Measurements from ENCODE around the gene DNAH14.

DNAH14 gene

DNA sequence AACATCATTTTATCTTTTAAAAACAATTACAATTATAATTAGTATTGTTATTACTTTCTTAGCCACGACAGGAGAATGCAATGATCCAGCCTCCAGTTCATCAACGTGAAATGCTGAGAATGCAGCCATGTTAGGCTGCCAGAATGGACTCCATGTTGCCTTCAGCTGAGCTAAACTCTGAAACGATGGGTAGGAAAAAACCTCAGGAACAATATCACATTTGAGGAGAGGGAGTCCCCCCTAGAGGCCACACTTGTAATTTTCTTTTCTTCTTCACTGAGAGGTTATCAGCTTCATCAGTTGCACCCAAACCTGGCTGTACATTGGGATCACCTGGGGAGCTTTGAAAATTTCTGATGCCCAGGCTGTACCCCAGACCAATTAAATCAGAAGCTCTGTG lies 34.6 kb upstream of the DNAH14 start:
- TF ChIP-seq, protein P1, sequence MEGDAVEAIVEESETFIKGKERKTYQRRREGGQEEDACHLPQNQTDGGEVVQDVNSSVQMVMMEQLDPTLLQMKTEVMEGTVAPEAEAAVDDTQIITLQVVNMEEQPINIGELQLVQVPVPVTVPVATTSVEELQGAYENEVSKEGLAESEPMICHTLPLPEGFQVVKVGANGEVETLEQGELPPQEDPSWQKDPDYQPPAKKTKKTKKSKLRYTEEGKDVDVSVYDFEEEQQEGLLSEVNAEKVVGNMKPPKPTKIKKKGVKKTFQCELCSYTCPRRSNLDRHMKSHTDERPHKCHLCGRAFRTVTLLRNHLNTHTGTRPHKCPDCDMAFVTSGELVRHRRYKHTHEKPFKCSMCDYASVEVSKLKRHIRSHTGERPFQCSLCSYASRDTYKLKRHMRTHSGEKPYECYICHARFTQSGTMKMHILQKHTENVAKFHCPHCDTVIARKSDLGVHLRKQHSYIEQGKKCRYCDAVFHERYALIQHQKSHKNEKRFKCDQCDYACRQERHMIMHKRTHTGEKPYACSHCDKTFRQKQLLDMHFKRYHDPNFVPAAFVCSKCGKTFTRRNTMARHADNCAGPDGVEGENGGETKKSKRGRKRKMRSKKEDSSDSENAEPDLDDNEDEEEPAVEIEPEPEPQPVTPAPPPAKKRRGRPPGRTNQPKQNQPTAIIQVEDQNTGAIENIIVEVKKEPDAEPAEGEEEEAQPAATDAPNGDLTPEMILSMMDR (IDR thresholded peaks at IDR 0.05; ENCODE audit: extremely low read depth, insufficient read depth, missing control alignments), result peak; percentile 19
- in situ Hi-C loops (cut with MboI; ENCODE audit: low pct_unique_long_range_greater_than_20kb, low sequenced_read_pairs, unreplicated experiment), result no loop called here
- no peak for DNase-seq (ENCODE audit: low spot score)

DNA sequence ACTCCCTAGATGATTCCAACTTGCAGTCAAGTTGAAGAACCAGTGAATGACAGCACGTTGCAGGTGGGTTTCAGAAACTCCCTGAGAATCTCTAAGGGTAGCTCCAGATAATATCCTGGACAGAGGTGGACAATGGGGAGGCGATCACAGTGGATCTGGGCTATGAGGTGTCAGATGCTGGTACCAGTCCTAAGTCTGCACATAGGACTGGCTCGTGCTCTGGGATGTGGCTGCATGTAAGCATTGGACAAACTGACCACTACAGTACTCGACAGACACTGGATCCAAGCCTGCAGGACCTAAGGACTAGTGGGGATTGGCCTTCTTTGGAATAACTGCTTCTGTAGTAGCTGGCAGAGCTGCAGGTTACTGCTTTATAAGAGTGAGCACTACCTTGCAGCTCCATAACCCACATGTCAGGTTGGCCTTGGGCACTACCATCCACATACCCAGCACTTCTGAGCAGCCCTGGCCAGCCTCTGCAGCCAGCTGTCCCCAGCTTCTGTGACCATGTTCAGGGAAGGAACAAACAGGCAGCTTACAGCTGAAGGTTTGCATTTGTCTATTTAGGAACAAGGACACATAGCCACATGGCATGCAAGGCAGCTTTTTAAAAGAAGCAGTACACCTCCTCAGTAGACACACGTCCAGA lies 33.2 kb upstream of the DNAH14 start:
- DNase-seq (ENCODE audit: low spot score), result no peak
- TF ChIP-seq, protein P1 (IDR thresholded peaks at IDR 0.05; ENCODE audit: extremely low read depth, insufficient read depth, missing control alignments), result no peak
- in situ Hi-C loops (cut with MboI; ENCODE audit: low pct_unique_long_range_greater_than_20kb, low sequenced_read_pairs, unreplicated experiment), result no loop called here

DNA sequence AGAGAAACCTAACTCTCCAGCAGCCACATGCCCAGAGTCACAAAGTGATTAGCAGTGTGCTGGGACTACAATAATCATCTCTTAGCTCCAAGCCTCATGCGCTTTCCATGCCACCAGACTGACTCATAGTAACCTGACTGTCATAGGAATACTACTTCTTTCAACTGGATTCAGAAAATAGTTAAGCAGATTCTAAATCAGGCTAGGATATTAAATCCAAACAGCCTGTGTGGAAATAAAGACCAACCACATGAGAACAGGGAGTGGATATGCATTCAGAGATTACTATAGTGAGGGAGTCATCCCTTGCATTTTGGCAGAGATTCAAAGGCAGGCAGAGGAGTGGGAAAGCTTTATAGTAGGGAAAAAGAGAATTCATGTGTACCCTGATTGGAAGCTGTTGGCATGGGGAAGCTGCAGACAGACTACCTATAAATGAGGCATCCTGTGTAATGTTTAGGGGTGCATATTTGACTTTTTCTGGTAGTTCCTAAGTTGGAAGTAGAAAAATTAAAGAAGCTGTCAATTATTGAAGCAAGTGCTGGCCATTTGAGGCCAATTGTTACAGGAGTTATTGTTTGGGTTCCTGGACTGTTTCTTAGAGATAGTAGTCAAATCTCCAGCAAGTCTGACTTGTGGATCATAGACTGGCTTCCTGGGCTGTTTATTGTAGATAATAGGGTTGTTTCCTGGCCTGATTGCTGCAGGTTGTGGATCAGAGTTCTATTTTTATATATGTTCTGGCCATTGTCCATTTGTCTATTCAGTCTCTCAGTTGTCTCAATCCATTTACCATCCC lies 31.7 kb upstream of the DNAH14 start:
- in situ Hi-C loops (cut with MboI; ENCODE audit: low pct_unique_long_range_greater_than_20kb, low sequenced_read_pairs, unreplicated experiment), result no loop called here
- no peak for DNase-seq (ENCODE audit: low spot score)
- TF ChIP-seq, protein P1 (IDR thresholded peaks at IDR 0.05; ENCODE audit: extremely low read depth, insufficient read depth, missing control alignments), result no peak

DNA sequence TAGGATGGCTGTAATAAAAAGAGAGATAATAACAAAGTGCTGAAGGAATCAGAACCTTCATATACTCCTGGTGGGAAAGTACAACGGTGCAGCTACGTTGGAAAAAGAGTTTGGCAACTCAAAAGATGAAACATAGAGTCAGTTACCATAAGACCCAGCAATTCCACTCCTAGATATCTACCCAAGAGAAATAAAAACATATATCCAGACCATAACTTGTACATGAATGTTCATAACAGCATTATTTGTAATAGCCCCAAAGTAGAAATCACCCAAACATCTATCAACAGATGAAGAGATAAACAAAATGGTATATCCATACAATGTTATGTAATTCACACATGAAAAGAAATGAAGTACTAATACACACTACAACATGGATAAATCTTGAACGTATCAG lies 30.5 kb upstream of the DNAH14 start:
- DNase-seq (ENCODE audit: low spot score), result no peak
- in situ Hi-C loops (cut with MboI; ENCODE audit: low pct_unique_long_range_greater_than_20kb, low sequenced_read_pairs, unreplicated experiment), result no loop called here
- TF ChIP-seq, protein P1 (IDR thresholded peaks at IDR 0.05; ENCODE audit: extremely low read depth, insufficient read depth, missing control alignments), result no peak

DNA sequence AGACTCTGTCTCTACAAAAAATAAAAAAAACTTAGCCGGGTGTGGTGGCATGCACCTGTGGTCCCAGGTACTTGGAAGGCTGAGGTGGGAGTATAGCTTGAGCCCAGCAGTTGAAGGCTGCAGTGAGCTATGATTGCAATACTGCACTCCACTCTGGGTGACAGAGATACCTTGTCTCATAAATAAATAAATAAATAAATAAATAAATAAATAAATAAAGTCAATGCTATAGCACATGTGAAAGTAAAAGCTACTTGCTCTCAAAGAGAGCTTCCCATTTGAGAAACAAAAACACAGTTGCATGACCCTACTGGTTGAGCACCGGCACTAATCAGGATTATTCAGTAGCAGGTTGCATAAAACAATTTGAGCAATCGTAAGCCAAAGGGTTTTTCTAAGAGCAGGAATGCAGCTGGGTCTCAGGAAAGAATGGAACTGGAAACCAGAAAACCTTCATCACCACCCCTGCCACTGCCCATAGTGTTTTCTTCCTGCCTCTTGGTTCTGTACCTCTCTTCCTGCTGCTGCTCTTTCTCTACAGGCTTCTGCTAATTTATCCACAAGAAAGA lies 29.3 kb upstream of the DNAH14 start:
- in situ Hi-C loops (cut with MboI; ENCODE audit: low pct_unique_long_range_greater_than_20kb, low sequenced_read_pairs, unreplicated experiment), result no loop called here
- no peak for DNase-seq (ENCODE audit: low spot score)
- TF ChIP-seq, protein P1 (IDR thresholded peaks at IDR 0.05; ENCODE audit: extremely low read depth, insufficient read depth, missing control alignments), result no peak

DNA sequence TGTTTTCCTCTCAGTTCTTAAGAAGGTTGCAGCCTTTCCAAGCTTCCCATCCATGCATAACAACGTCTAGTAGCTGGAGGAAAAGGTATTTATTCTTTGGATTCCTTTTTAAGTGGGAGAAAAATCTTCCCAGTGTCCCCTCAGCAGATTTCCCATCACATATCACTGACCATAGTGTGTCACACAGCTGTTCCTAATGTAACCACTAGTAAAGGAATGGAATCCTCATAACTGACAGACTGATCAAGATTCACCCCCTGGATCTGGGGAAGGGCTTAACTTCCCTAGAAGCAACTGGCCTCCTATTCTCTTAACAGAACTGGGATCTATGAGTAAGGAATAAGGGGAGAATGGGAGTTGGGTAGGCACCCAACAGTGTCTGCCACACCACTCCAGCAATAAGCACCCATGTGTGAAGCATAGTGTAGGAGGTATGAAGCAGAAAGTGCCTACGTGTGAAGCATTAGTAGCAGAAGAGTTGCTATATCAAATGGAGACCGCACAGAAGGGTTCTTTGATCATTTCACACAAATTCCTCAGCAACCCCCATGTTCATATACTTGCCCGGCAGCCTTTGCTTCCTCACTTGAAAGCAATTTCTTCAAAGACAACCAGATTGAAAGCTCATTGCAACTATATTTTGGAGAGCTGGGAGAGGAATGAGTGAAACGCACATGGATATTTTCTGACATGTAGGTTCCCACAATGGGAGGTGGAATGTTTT lies 28.2 kb upstream of the DNAH14 start:
- no peak for DNase-seq (ENCODE audit: low spot score)
- TF ChIP-seq, protein P1 (IDR thresholded peaks at IDR 0.05; ENCODE audit: extremely low read depth, insufficient read depth, missing control alignments), result no peak
- in situ Hi-C loops (cut with MboI; ENCODE audit: low pct_unique_long_range_greater_than_20kb, low sequenced_read_pairs, unreplicated experiment), result no loop called here
